ENCODE measurements around the gene HSPG2. TPM values are rescaled to one million over a fixed set of nuclear protein-coding genes. Genes with fewer than 3 reads are reported as not detected.
"Not testable (repeated sequence)": the region's sequence is repeated elsewhere in the genome, so short reads cannot be mapped to it uniquely, and the experiment has no call there.

The HSPG2 gene
- total RNA-seq, result 269 TPM
- long read RNA-seq, partial matches to known transcripts, result 54 of 71 reads
- long read RNA-seq, other reads (novel, unspliced or antisense), result 13 of 71 reads

DNA sequence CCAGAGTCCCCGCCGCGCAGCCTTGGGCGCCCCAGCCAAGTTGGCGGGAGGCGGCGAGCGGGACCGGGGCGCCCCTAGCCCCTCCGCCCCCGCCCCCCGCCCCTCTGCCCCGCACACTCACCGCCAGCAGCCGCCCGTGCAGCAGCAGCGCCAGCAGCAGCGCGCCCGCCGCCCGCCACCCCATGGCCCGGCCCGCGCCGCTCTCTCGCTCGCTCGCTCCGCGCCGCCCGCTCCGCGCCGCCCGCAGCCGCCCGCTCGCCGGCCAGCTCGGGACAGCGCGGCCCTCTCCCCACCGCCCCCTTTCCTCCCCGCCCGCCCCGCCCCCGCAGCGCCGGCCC lies at the start of gene HSPG2:
HSPG2 (minus strand) TSS at position 277 of the 338 bp plus-strand sequence; CDS start at position 184, 93 bp downstream.
- intact Hi-C loops (cut with DNase I), result no loop called here
- DNase-seq (ENCODE audit: missing footprints), result no peak
- ATAC-seq, result no peak

DNA sequence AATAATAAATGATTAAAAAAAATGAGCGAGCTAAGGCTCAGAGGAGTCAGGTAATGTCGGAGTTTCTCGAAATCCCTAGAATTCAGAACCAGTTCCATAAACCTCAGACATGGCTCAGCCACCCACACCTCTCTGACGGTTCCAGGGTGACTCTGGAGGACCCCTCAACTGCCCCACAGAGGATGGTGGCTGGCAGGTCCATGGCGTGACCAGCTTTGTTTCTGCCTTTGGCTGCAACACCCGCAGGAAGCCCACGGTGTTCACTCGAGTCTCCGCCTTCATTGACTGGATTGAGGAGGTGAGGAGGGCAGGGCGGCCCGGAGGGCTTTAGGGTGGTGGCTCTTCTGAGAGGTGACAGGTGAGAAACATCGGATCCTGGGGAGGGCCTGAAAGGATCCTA lies 49.3 kb upstream of the HSPG2 start:
- intact Hi-C loops (cut with DNase I); DNase-seq (ENCODE audit: missing footprints); ATAC-seq: not testable (repeated sequence)

DNA sequence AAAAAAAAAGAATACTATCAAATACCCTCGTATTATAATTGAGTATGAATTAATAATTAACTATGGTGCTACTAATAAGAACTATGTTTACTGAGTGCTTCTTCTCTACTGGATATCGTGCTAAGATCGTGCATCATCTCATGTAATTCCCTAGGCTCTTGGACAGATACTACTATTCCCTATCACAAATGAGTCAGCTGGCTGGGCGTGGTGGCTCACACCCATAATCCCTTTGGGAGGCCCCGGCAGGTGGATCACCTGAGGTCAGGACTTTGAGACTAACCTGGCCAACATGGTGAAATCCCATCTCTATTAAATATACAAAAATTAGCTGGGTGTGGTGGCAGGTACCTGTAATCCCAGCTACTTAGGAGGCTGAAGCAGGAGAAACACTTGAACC lies 48.8 kb upstream of the HSPG2 start:
- DNase-seq (ENCODE audit: missing footprints); ATAC-seq; intact Hi-C loops (cut with DNase I): not testable (repeated sequence)

DNA sequence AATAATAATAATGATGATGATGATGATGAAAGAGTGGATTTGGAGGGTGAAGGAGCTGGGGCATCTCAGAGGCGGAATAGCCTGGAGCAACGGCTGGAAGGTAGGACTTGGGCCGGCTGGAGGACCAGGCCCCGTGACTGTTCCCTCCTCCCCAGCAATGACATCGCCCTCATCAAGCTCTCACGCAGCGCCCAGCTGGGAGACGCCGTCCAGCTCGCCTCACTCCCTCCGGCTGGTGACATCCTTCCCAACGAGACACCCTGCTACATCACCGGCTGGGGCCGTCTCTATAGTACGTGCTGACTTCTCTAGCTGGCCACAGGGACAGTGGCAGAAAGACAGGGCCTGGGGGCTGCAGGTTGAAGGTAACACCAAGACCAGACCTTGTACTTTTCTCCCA lies 46.4 kb upstream of the HSPG2 start:
- DNase-seq (ENCODE audit: missing footprints); intact Hi-C loops (cut with DNase I); ATAC-seq: not testable (repeated sequence)

DNA sequence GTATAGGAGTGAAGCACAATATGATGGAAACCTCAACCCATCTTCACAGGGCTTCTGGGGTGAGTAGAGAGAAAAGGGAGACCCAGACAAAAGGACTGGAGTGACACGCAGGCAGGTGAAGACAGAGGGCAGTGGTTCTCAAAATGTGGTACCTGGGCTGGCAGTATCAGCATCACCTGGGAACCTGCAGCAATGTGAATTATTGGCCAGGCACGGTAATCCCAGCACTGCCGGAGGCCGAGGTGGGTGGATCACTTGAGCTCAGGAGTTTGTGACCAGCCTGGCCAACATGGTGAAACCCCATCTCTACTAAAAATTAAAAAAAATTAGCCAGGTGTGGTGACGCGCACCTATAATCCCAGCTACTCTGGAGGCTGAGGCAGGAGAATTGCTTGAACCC lies 45.0 kb upstream of the HSPG2 start:
- ATAC-seq; intact Hi-C loops (cut with DNase I); DNase-seq (ENCODE audit: missing footprints): not testable (repeated sequence)

DNA sequence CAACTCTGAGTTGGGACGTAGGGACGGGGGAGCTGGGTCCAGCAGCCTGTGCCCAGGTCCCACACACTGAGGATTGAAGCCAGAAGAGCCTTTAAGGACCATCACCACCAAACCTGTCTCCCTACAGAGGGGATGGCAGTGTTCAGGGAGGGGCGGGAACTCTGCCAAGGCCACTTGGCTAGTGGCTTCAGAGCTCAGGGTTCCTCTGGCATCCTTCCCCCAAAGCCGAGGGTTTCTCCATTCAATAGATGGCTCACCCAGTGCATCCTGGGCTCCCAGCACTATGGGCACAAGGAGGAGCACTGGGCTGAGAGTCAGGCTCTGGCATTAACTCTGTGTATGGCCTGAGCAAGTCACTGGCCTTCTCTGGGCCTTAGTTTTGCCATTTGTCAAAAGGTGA lies 44.1 kb upstream of the HSPG2 start:
- DNase-seq (ENCODE audit: missing footprints); intact Hi-C loops (cut with DNase I); ATAC-seq: not testable (repeated sequence)

DNA sequence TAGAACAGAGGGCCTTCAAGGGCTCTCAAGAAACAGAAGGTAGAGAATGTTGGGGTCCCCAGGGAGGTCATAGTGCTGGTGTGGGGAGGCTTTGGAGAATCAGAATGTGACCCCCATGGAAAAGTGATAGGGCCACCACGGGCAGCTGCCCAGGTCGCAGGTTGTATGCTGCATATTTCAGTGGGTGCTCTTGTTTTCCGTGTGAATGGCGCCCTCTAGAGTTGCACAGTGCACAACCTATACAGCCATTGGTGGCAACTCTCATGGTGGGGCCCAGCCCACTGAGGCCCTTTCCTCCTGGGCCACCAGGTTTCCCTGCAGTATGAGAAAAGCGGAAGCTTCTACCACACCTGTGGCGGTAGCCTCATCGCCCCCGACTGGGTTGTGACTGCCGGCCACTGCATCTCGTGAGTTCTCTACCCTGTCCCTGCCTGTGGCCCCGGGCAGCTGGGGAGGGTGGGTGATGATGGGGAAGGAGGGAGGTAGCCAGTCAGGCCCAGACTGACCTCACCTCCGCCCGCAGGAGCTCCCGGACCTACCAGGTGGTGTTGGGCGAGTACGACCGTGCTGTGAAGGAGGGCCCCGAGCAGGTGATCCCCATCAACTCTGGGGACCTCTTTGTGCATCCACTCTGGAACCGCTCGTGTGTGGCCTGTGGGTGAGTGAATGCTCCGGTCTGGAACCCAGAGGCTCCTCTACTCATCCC lies 43.6 kb upstream of the HSPG2 start:
- intact Hi-C loops (cut with DNase I); DNase-seq (ENCODE audit: missing footprints): not testable (repeated sequence)
- ATAC-seq, result peak; percentile 58

DNA sequence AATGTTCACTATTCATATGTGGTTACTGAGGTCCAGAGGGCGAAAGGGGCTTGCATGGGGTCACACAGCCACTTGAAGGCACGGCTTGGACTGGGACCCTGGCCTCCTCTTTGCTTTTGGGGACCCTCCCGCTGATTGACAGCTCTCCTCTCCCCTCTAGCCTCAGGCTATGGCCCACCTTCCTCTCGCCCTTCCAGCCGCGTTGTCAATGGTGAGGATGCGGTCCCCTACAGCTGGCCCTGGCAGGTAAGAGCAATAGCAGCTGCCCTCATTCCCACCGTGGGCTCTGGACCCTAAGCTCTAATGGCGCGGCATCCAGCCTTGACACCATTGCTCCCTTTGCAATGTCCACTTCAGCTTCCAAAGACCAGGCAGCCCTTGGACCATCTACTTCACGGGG lies 41.1 kb upstream of the HSPG2 start:
- ATAC-seq; DNase-seq (ENCODE audit: missing footprints); intact Hi-C loops (cut with DNase I): not testable (repeated sequence)

GRCh38 chr1:21976703-21977239 lies 39.7 kb upstream of the HSPG2 start, which contains the start of gene CELA3B:
CELA3B (plus strand) TSS chr1:21977022; CDS start chr1:21977040, 18 bp downstream.
- intact Hi-C loops (cut with DNase I); DNase-seq (ENCODE audit: missing footprints); ATAC-seq: not testable (repeated sequence)

GRCh38 chr1:21975296-21975695 lies 38.2 kb upstream of the HSPG2 start:
- DNase-seq (ENCODE audit: missing footprints); intact Hi-C loops (cut with DNase I); ATAC-seq: not testable (repeated sequence)

- ATAC-seq, result peak; percentile 85
- intact Hi-C loops (cut with DNase I); DNase-seq (ENCODE audit: missing footprints): not testable (repeated sequence)
Measured at GRCh38 chr1:21974699-21975098, 37.6 kb upstream of the HSPG2 start.

DNA sequence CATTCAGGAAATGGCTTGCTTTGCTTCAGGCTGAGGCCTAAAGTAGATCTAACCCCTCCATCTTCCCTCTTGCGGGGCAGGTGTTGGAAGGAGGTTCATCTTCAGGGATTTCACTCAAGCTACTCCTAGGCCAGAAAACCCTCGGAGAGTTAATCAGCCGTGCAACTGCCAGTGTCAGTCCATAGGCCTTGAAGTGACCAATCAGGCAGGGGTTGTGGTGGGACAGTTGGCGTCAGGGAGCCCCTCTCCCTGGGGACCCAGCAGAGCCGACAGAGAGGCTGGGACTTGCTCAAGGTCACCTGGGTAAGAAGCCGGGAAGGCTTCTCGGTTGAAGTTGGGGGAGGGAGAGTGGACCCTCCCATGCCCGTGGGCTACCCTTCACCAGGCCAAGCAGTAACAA lies 36.8 kb upstream of the HSPG2 start:
- DNase-seq (ENCODE audit: missing footprints); ATAC-seq; intact Hi-C loops (cut with DNase I): not testable (repeated sequence)

GRCh38 chr1:21972973-21973441 lies 35.9 kb upstream of the HSPG2 start:
- intact Hi-C loops (cut with DNase I); DNase-seq (ENCODE audit: missing footprints); ATAC-seq: not testable (repeated sequence)

- ATAC-seq; intact Hi-C loops (cut with DNase I); DNase-seq (ENCODE audit: missing footprints): not testable (repeated sequence)
Measured at GRCh38 chr1:21970523-21970922, 33.4 kb upstream of the HSPG2 start.

- intact Hi-C loops (cut with DNase I); DNase-seq (ENCODE audit: missing footprints); ATAC-seq: not testable (repeated sequence)
Measured at GRCh38 chr1:21969066-21969465, 32.0 kb upstream of the HSPG2 start.

DNA sequence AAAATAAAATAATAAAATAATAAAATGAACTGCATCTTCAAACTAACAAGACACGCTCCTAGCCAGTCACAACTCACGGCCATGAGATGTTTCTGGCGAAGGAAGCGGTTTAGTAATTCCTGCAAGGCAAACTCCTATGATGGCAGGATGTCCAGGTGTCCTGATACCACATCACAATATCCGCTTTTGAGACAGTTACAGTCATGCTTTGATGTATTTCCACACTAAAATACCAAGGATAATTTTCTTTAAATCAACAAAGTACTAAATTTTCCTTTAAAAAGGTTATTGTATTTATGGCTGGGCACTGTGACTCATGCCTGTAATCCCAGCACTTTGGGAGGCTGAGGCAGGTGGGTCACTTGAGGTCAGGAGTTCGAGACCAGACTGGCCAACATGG lies 30.1 kb upstream of the HSPG2 start:
- ATAC-seq; intact Hi-C loops (cut with DNase I); DNase-seq (ENCODE audit: missing footprints): not testable (repeated sequence)

DNA sequence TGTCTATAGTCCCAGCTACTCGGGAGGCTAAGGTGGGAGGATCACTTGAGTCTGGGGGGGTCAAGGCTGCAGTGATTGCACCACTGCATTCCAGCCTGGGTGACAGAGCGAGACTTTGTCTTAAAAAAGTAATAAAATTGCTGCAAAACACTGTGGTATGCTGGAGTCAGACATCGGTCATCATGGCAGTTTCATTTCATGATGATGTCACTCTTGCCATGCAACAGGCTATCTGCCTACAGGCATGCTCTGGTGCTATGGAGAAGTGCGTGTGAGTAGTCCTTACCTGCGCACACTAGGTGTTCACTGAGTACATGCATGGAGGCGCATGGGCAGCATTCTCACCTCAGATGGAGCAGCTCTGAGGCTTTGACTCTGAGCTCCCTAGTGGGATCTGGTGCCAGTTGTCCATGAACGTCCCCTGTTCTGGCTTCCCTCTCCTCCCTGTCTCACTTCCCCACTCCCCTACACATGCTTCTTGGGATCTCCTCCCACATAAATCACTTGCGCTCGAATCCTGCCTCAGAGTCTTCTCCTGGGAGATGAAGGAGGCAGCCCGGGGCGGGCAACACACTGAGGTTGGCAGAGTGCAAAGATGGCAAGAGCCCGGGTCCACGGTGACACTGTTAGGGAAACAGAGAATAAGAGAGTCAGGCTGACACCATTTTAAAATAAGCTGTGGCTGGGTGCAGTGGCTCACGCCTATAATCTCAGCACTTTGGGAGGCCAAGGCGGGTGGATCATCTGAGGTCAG lies 29.3 kb upstream of the HSPG2 start:
- ATAC-seq, result no peak
- no peak for DNase-seq (ENCODE audit: missing footprints)
- intact Hi-C loops (cut with DNase I), result no loop called here

GRCh38 chr1:21963477-21964217 lies 26.5 kb upstream of the HSPG2 start:
- ATAC-seq, result peak; percentile 92
- intact Hi-C loops (cut with DNase I), result loop anchor here (5.0 kb wide), 1 partner anchor 91 kb away; no protein-coding TSS in a partner anchor
- DNase-seq (ENCODE audit: missing footprints), result peak; percentile 89
